Measurements from ENCODE around the gene PPP2R2B. TPM values are rescaled to one million over a fixed set of nuclear protein-coding genes. Genes with fewer than 3 reads are reported as not detected.

PPP2R2B gene
- total RNA-seq, 4 donors from 2014 or later: 0.20 to 1.9 (median 1.3) TPM

- WGBS, 2 donors (ENCODE audit: low coverage in 1 of 2): 50 to 63% methylated on average over 3 of the region's 3 CpGs
- intact Hi-C loops (cut with DNase I; ENCODE audit: low total_unique reads) (no loop called here), in situ Hi-C loops (cut with MboI; ENCODE audit: low pct_ligation_motif_present in 1 of 4, low pct_unique_long_range_greater_than_20kb in 1 of 4, low sequenced_read_pairs in 3 of 4) (no loop called here)
- no peak for DNase-seq
- Histone ChIP-seq H3K9me3 (no peaks in the 10 kb centered on the region), H3K27me3 (no peaks in the 10 kb centered on the region), H3K4me3 (no peak overlapping the region), H3K36me3 (no peaks in the 10 kb centered on the region), H3K4me1 (no peaks in the 10 kb centered on the region), H3K27ac (no peak overlapping the region)
- no peak for TF ChIP-seq CTCF (IDR thresholded peaks at IDR 0.05)
- TF ChIP-seq POLR2A (IDR thresholded peaks at IDR 0.05): no peak
- TF ChIP-seq POLR2AphosphoS5 (IDR thresholded peaks at IDR 0.05): no peak
- TF ChIP-seq EP300 (IDR thresholded peaks at IDR 0.05; ENCODE audit: low read depth): no peak
Observed at GRCh38 chr5:146717951-146718350, 160.6 kb downstream of the PPP2R2B start.

- no peaks in the 10 kb centered on the region for H3K9me3 ChIP-seq
- no peak for TF ChIP-seq CTCF (IDR thresholded peaks at IDR 0.05)
- TF ChIP-seq POLR2AphosphoS5 (IDR thresholded peaks at IDR 0.05): no peak
- TF ChIP-seq POLR2A (IDR thresholded peaks at IDR 0.05): no peak
- no peak for TF ChIP-seq EP300 (IDR thresholded peaks at IDR 0.05; ENCODE audit: low read depth)
- H3K27me3 ChIP-seq: no peaks in the 10 kb centered on the region
- H3K4me1 ChIP-seq: no peaks in the 10 kb centered on the region
- DNase-seq: no peak
- intact Hi-C loops (cut with DNase I; ENCODE audit: low total_unique reads): no loop called here
- H3K27ac ChIP-seq: no peak overlapping the region
- H3K4me3 ChIP-seq: no peak overlapping the region
- in situ Hi-C loops (cut with MboI; ENCODE audit: low pct_ligation_motif_present in 1 of 4, low pct_unique_long_range_greater_than_20kb in 1 of 4, low sequenced_read_pairs in 3 of 4): no loop called here
- H3K36me3 ChIP-seq: no peaks in the 10 kb centered on the region
Observed at GRCh38 chr5:146716636-146717035, 161.9 kb downstream of the PPP2R2B start.

GRCh38 chr5:146710348-146710747 lies 168.2 kb downstream of the PPP2R2B start:
- DNase-seq: no peak
- 67 to 88% methylated on average over 1 of the region's 1 CpG for WGBS, 2 donors (ENCODE audit: low coverage in 1 of 2)
- Histone ChIP-seq H3K27me3 (no peaks in the 10 kb centered on the region), H3K36me3 (no peaks in the 10 kb centered on the region), H3K4me3 (no peak overlapping the region), H3K4me1 (no peaks in the 10 kb centered on the region), H3K9me3 (no peaks in the 10 kb centered on the region), H3K27ac (no peak overlapping the region)
- intact Hi-C loops (cut with DNase I; ENCODE audit: low total_unique reads) (no loop called here), in situ Hi-C loops (cut with MboI; ENCODE audit: low pct_ligation_motif_present in 1 of 4, low pct_unique_long_range_greater_than_20kb in 1 of 4, low sequenced_read_pairs in 3 of 4) (no loop called here)
- no peak for TF ChIP-seq CTCF (IDR thresholded peaks at IDR 0.05)
- TF ChIP-seq POLR2AphosphoS5 (IDR thresholded peaks at IDR 0.05): no peak
- TF ChIP-seq EP300 (IDR thresholded peaks at IDR 0.05; ENCODE audit: low read depth): no peak
- TF ChIP-seq POLR2A (IDR thresholded peaks at IDR 0.05): no peak

GRCh38 chr5:146707316-146707715 lies 171.2 kb downstream of the PPP2R2B start:
- no peak for TF ChIP-seq EP300 (IDR thresholded peaks at IDR 0.05; ENCODE audit: low read depth)
- TF ChIP-seq POLR2AphosphoS5 (IDR thresholded peaks at IDR 0.05): no peak
- TF ChIP-seq POLR2A (IDR thresholded peaks at IDR 0.05): no peak
- TF ChIP-seq CTCF (IDR thresholded peaks at IDR 0.05): no peak
- Histone ChIP-seq H3K4me3 (no peak overlapping the region), H3K4me1 (no peaks in the 10 kb centered on the region), H3K27me3 (no peaks in the 10 kb centered on the region), H3K36me3 (no peaks in the 10 kb centered on the region), H3K27ac (no peak overlapping the region), H3K9me3 (no peaks in the 10 kb centered on the region)
- WGBS, 2 donors (ENCODE audit: low coverage in 1 of 2): 89% methylated on average over 6 of the region's 6 CpGs; no CpG with 5 or more reads in 1 of the 2 donors
- no peak for DNase-seq
- in situ Hi-C loops (cut with MboI; ENCODE audit: low pct_ligation_motif_present in 1 of 4, low pct_unique_long_range_greater_than_20kb in 1 of 4, low sequenced_read_pairs in 3 of 4): no loop called here
- intact Hi-C loops (cut with DNase I; ENCODE audit: low total_unique reads): no loop called here

All from transverse colon (tissue), 4 donors.